SK-MEL-5 (cell line): ENCODE measurements around the gene TRIM7. TPM values are rescaled to one million over a fixed set of nuclear protein-coding genes. Genes with fewer than 3 reads are reported as not detected.
A peak's percentile ranks its signal among the peaks of the same experiment; 100 is the strongest.
"Not testable (repeated sequence)": the region's sequence is repeated elsewhere in the genome, so short reads cannot be mapped to it uniquely, and the experiment has no call there.

Experiments used
- DNase-seq: peaks from one replicate; pipeline ENCODE4 v3.0.0-alpha.2; 2016; ENCODE audit warnings: low read depth, low spot score
- in situ Hi-C: cut with HindIII; loops from 2 replicates; pipeline ENCODE4 v1.10.0; 2016; ENCODE audit warnings: low sequenced_read_pairs, high pct_unique_total_duplicates, low pct_unique_long_range_greater_than_20kb
- small RNA-seq, 2 experiments: library from RNA; depleted of rRNA; stranded (forward); fragments of <200 nt; gene quantifications; one replicate each; pipeline ENCODE3, GENCODE V24; 2014
- total RNA-seq: library from RNA; depleted of rRNA; stranded (reverse); fragments of >200 nt; shearing (Covaris generic); gene quantifications from 2 replicates; pipeline ENCODE4 v1.2.3, GENCODE V29; 2014; rRNA removed

Gene TRIM7
- total RNA-seq, 1 experiment from 2014 or later: 6.8 TPM

GRCh38 chr5:181151146-181151545 is 53.9 kb downstream of the TRIM7 start:
- in situ Hi-C loops: no loop called here
- peak; percentile 56 for DNase-seq

- in situ Hi-C loops: no loop called here
Measured at GRCh38 chr5:181149806-181150733, 54.9 kb downstream of the TRIM7 start.

GRCh38 chr5:181149355-181149754 is 55.6 kb downstream of the TRIM7 start:
- in situ Hi-C loops: no loop called here

More at GRCh38 chr5:181149806-181150733, 54.9 kb downstream of the TRIM7 start:
- DNase-seq: no peak

GRCh38 chr5:181146927-181147636 is 57.9 kb downstream of the TRIM7 start, which contains the start of gene OR2V2:
Gene OR2V2 (plus strand): TSS chr5:181147586. CDS start chr5:181154943, 7,357 bp downstream.
- DNase-seq, in situ Hi-C loops: not testable (repeated sequence)

More at GRCh38 chr5:181149355-181149754, 55.6 kb downstream of the TRIM7 start:
- DNase-seq: no peak

GRCh38 chr5:181145133-181145532 is 59.9 kb downstream of the TRIM7 start:
- in situ Hi-C loops: no loop called here
- DNase-seq: no peak

Small RNA genes within 50 kb of the gene (small RNA-seq; reads per million reads assigned to genes)
- 0 reads per million in 2 experiments for gene MIR4638
- 0 reads per million in 2 experiments for gene SNORD95
- gene SNORD96A: 0 reads per million in 2 experiments

Other genes with a start within 250 kb of the TRIM7 start
- gene BTNL3, start 216.3 kb downstream of the TRIM7 start, total RNA-seq: not detected in 2 replicates
- 0.16 and 0.48 TPM in 2 replicates for gene BTNL9, start 164.9 kb downstream of the TRIM7 start, total RNA-seq
- not detected in 2 replicates for gene OR2V1, start 74.0 kb downstream of the TRIM7 start, total RNA-seq
- gene OR2V2, start 57.6 kb downstream of the TRIM7 start, total RNA-seq: not detected in 2 replicates
- 14.4 and 17.9 TPM in 2 replicates for gene TRIM41, start 18.1 kb upstream of the TRIM7 start, total RNA-seq
- gene RACK1, start 38.7 kb upstream of the TRIM7 start, total RNA-seq: 4,033 and 4,118 TPM in 2 replicates
- 2.2 and 3.3 TPM in 2 replicates for gene TRIM52, start 55.9 kb upstream of the TRIM7 start, total RNA-seq
- gene OR4F3, start 162.1 kb upstream of the TRIM7 start, total RNA-seq: not detected in 2 replicates